Fibroblast of lung (primary cell): ENCODE measurements around the gene UGT1A3.

Experiments used
- CTCF ChIP-seq, 2 donors: IDR thresholded peaks in 1 of 2; conservative IDR thresholded peaks in 1 of 2; 1 replicate in 1 of 2; 2 replicates in 1 of 2; pipeline ENCODE4 v1.5.1; 2011 to 2012; ENCODE audit warnings: low read length in 2 of 2, control low read depth in 1 of 2, inconsistent platforms in 1 of 2, low read depth in 1 of 2, mild to moderate bottlenecking in 1 of 2
- EZH2 ChIP-seq: IDR thresholded peaks from 2 replicates; pipeline ENCODE4 v1.5.1; 2012; ENCODE audit warnings: low read length, control low read depth, mild to moderate bottlenecking; ENCODE audit errors: missing control alignments

- TF ChIP-seq CTCF (conservative IDR thresholded peaks at IDR 0.05 in 1 of 2, IDR thresholded peaks at IDR 0.05 in 1 of 2; ENCODE audit: low read depth in 1 of 2, low read length in 2 of 2), result no peak
- no peak for TF ChIP-seq EZH2
Measured at GRCh38 chr2:233691443-233692433, 37.1 kb upstream of the UGT1A3 start.
